ENCODE data around the gene IKBKE.

Gene IKBKE

GRCh38 chr1:206502812-206503211 is 32.5 kb downstream of the IKBKE start:
- TF ChIP-seq GATA2 (IDR thresholded peaks at IDR 0.05; ENCODE audit: low read depth, low read length) = no peak
- TF ChIP-seq GATA3 (IDR thresholded peaks at IDR 0.05; ENCODE audit: low read depth, low read length) = no peak

- TF ChIP-seq GATA2 (IDR thresholded peaks at IDR 0.05; ENCODE audit: low read depth, low read length) (no peak), GATA3 (IDR thresholded peaks at IDR 0.05; ENCODE audit: low read depth, low read length) (no peak)
These were observed 33.5 kb downstream of the IKBKE start for GRCh38 chr1:206503591-206504362.

- TF ChIP-seq GATA2 (IDR thresholded peaks at IDR 0.05; ENCODE audit: low read depth, low read length) (no peak), GATA3 (IDR thresholded peaks at IDR 0.05; ENCODE audit: low read depth, low read length) (no peak)
These were observed 34.1 kb downstream of the IKBKE start for GRCh38 chr1:206504363-206504713.

- no peak for TF ChIP-seq GATA3 (IDR thresholded peaks at IDR 0.05; ENCODE audit: low read depth, low read length)
- TF ChIP-seq GATA2 (IDR thresholded peaks at IDR 0.05; ENCODE audit: low read depth, low read length) = no peak
These were observed 35.6 kb downstream of the IKBKE start for GRCh38 chr1:206505702-206506355.

GRCh38 chr1:206506405-206507283 is 36.4 kb downstream of the IKBKE start:
- TF ChIP-seq GATA3 (IDR thresholded peaks at IDR 0.05; ENCODE audit: low read depth, low read length) = no peak
- no peak for TF ChIP-seq GATA2 (IDR thresholded peaks at IDR 0.05; ENCODE audit: low read depth, low read length)

- no peak for TF ChIP-seq GATA2 (IDR thresholded peaks at IDR 0.05; ENCODE audit: low read depth, low read length)
- TF ChIP-seq GATA3 (IDR thresholded peaks at IDR 0.05; ENCODE audit: low read depth, low read length) = no peak
These were observed 37.2 kb downstream of the IKBKE start, which contains the start of gene RASSF5 for GRCh38 chr1:206507284-206508129. RASSF5 (plus strand) TSS chr1:206507531; CDS start chr1:206507603, 72 bp downstream.

- TF ChIP-seq GATA2 (IDR thresholded peaks at IDR 0.05; ENCODE audit: low read depth, low read length) = no peak
- no peak for TF ChIP-seq GATA3 (IDR thresholded peaks at IDR 0.05; ENCODE audit: low read depth, low read length)
These were observed 38.0 kb downstream of the IKBKE start for GRCh38 chr1:206508130-206508889.

GRCh38 chr1:206508956-206509355 is 38.7 kb downstream of the IKBKE start:
- no peak for TF ChIP-seq GATA3 (IDR thresholded peaks at IDR 0.05; ENCODE audit: low read depth, low read length)
- no peak for TF ChIP-seq GATA2 (IDR thresholded peaks at IDR 0.05; ENCODE audit: low read depth, low read length)

GRCh38 chr1:206509612-206510257 is 39.5 kb downstream of the IKBKE start:
- no peak for TF ChIP-seq GATA3 (IDR thresholded peaks at IDR 0.05; ENCODE audit: low read depth, low read length)
- no peak for TF ChIP-seq GATA2 (IDR thresholded peaks at IDR 0.05; ENCODE audit: low read depth, low read length)

GRCh38 chr1:206510371-206510770 is 40.1 kb downstream of the IKBKE start:
- TF ChIP-seq GATA2 (IDR thresholded peaks at IDR 0.05; ENCODE audit: low read depth, low read length) (no peak), GATA3 (IDR thresholded peaks at IDR 0.05; ENCODE audit: low read depth, low read length) (no peak)

GRCh38 chr1:206511362-206512057 is 41.2 kb downstream of the IKBKE start:
- TF ChIP-seq GATA2 (IDR thresholded peaks at IDR 0.05; ENCODE audit: low read depth, low read length) = no peak
